Activated T-cell treated with anti-CD3 and anti-CD28 coated beads for 4 hours (primary cell): ENCODE results near the gene RETSAT.
"Not testable (repeated sequence)": the region's sequence is repeated elsewhere in the genome, so short reads cannot be mapped to it uniquely, and the experiment has no call there.

Experiments used
- DNase-seq: peaks from one replicate; pipeline ENCODE4 v3.0.0-alpha.2; 2020

The RETSAT gene

GRCh38 chr2:85377083-85377482 is 22.8 kb upstream of the RETSAT start:
- no peak for DNase-seq

DNA sequence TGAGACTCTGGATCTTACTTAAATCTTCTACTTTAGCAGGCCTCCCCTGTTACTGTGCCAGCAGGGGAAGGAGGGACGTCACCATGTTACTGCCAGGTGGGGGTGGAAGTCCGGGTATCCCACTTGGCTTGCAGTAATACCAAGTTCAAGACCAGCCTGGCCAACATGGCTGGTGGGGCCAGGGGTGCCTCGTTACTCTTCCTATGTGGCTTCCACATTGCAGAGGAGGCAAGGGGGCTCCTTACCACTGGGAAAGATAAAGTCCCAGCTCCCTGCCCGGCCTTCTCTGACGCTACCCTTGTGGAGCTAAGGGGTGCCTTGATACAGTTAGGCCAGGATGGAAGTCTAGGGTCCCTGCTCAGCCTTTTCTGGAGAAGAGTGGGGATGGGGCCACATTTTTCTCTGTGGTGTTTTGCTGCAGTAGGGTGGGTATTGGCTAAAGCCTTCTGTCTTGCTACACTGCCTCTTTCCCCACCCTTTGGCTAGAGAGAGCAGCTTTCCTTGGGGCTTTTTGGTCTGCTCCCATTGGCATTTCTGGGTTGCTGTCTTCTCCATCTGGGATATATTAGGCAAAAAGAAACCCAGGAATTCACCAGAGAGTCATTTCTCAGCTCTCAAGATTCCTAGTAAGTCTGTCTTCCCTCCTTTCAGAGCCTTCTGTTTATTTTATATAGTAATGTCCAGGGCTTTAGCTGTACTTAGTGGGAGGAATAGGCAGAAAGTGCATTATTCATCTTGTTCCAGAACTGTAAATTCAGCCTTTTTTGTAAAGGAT is 22.1 kb upstream of the RETSAT start:
- DNase-seq: no peak

GRCh38 chr2:85371045-85371444 is 16.7 kb upstream of the RETSAT start:
- no peak for DNase-seq

DNA sequence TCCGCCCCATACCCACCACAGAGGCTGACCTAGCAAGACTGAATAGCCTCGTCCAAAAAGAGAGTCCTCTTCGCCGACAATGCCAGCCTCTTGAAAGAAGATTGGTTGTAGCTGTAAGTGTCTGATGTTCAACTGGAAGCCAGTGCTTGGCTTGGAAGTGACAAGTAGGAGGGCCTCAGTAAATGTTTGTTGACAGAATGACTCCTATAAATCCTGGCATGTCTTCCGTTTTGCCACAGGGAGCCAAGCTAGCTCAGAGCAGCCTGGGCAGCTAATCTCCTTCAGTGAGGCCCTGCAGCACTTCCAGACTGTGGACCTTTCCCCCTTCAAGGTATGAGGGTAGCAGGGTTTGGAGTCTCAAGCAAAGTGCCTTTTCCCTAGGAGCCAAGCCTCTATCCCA is 15.2 kb upstream of the RETSAT start:
- no peak for DNase-seq

- no peak for DNase-seq
Measured at GRCh38 chr2:85368921-85369320, 14.6 kb upstream of the RETSAT start.

- no peak for DNase-seq
Measured at GRCh38 chr2:85367180-85367579, 12.9 kb upstream of the RETSAT start.

DNA sequence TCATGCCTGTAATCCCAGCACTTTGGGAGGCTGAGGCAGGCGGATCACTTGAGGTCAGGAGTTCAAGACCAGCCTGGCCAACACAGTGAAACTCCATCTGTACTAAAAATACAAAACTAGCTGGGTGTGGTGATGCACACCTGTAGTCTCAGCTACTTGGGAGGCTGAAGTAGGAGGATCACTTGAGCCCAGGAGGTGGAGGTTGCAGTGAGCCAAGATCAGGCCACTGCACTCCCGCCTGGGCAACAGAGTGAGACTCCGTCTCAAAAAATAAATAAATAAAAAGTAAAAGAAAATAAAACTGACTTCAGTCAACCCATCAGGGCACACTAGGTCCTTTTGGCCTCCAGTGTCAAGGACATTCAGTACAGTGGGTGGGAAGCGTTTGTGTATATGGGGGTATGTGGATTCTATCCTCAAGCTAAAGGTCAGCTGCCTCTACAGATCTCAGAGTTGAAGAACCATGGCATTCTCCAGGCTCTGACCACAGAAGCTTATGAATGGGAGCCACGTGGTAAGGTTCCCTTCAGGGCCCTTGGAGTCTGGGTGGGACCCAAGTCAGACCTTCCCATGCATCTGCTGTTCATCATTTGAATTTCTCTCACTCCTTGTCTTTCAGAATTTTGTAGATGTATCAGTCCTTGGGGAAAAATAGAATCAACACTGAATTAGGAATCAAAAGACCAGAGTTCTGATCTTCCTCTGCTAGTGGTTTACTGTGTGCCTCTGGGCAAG is 8.5 kb upstream of the RETSAT start:
- DNase-seq: not testable (repeated sequence)

DNA sequence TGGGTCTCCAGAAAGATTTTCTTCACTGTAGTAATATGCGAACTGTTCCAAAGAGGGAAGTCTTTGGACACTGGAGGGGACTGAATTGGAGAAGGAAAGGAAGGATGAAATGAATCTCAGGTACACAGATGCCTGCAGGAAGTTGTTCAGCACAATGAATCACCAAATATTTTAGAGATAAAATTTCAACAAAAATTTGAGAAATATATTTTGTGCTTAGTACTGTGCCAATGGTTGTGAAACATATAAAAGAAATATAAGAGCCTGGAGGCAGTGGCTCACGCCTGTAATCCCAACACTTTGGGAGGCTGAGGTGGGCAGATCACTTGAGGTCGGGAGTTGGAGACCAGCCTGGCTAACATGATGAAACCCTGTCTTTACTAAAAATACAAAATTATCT is 3.4 kb upstream of the RETSAT start:
- no peak for DNase-seq

GRCh38 chr2:85356186-85356585 is 1.9 kb upstream of the RETSAT start:
- DNase-seq: no peak

DNA sequence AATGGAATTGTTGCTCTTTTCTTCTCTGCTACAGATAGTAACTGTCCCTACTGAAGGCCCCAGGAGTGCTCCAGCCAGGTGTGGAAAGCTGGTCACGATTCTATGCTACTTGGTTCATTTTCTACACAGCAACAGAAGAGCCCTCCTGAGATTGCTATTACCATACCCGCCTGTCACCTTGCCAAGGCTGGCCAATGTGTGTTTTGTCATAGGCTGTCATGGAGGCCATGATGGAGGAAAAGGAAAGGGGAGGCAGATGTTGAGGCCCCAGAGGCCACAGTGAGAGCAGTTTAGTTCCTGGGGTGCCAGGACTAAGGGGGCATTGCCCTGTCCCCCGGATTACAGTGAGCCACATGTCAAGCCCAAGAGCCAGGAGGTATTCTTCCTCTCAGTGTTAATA is 1.2 kb upstream of the RETSAT start:
- DNase-seq: no peak

GRCh38 chr2:85355073-85355410 is 714 bp upstream of the RETSAT start:
- DNase-seq: no peak

DNA sequence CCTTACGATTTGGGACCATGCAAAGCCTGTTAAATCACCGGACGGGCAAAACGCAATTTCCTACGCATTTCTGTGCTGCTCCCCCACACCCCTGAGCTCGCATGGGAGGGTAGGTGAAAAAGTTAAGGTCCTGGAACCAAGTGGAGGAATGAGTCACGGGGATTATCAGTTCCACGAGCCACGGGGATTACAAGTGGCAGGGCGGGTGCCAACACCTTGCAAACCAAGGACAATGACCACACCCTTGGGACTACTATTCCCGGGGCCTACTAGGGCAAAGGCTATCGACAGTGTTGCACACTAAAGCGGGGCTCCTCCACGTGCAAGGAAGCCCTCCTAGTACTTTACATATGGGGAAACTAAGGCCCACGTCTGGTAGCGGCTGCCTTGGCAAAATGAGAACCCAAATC is 447 bp downstream of the RETSAT start:
- DNase-seq: peak; percentile 9

GRCh38 chr2:85347599-85347998 is 6.7 kb downstream of the RETSAT start:
- DNase-seq: no peak

DNA sequence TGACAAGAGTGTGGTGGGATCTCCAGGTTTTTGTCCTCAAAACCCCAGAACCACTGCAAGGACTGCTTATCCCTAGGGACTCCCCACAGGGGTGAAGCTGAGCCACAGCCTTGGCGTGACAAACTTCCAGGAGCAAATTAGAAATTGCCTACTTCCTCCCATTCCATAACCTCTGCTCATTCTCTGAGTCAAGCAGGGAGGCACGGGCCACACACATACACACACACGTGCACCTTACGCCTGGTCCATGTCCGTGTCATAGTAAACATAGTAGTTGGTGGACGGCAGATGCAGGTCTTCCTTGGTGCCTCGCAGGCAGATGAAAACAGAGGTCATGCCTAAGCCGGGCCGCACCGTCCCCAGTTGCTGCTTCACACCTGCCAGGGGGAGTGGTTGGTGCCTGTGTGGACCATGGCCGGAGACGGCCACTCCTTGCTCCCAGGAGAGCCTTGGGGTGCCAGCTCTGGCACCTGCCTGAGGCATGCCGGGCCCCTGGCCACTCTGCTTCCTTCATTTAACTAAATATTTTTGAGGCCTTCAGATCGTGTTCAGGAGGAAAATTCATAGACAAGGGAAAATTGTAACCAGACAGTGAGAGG is 9.9 kb downstream of the RETSAT start:
- DNase-seq: no peak

GRCh38 chr2:85343207-85343895 is 11.0 kb downstream of the RETSAT start:
- not testable (repeated sequence) for DNase-seq

DNA sequence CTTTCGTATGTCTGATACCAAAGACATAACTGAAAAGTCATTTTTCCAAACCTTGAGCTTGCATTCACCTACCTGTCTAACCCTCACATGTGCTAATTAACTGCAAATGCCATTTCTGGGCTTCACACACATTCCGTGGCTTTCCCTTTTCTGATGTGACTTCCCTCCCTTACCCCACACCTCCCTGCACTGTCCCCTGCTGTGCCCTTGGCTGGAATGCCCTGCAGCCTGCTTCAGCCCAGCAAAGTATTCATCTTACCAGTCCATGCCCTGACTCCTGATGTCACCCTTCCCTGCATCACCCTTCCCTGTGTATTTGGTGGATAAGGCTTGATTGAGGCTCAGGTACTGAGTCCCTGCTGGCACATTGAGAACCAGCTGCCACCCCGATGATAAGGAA is 12.2 kb downstream of the RETSAT start:
- DNase-seq: no peak

GRCh38 chr2:85341269-85342029 is 12.9 kb downstream of the RETSAT start:
- no peak for DNase-seq

DNA sequence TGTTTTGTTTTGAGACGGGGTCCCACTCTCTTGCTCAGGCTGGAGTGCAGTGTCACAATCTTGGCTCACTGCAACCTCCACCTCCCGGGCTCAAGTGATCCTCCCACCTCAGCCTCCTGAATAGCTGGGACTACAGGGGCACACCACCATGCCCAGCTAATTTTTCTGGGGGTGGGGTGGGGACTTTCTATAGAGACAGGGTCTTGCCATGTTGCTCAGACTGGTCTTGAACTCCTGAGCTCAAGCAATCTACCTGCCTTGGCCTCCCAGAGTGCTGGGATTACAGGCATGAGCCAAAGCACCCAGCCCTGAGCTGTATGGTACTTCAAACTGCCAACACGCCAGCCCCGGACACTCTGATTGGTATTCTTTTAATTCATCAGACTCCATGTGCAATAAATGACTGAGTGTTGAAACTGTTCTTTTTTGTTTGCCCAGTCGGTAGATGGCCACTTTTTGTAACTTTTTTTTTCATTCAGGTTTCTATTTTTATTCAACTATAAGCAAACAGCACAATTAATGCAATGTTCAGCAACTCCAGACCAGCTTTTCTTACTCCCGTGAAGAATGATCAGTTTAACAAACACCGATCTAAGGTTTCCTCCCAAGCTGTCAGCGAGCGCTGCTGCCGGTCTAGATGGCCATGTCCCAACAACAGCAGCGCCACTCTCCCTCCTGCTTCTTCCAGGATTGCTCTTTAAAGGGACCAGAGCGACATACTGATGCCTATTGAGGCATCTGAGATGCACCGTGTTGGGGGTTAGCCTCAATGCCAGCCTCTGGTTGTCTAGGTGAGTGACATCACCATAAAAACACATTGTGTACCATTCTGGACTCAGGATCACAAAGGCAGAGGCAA is 14.1 kb downstream of the RETSAT start:
- no peak for DNase-seq

GRCh38 chr2:85334928-85335327 is 19.4 kb downstream of the RETSAT start:
- DNase-seq: no peak

GRCh38 chr2:85333877-85334276 is 20.5 kb downstream of the RETSAT start:
- not testable (repeated sequence) for DNase-seq

- no peak for DNase-seq
Measured at GRCh38 chr2:85330839-85331636, 23.3 kb downstream of the RETSAT start.
